Lower leg skin (tissue), 3 donors: ENCODE measurements around the gene CD8B.

ENCODE experiments used
- CTCF ChIP-seq, 3 donors: fragments of 450-650 bp; IDR thresholded peaks; one replicate each; pipeline ENCODE4 v1.5.1; 2016; ENCODE audit warnings: antibody characterized with exemption in 3 of 3, mild to moderate bottlenecking in 3 of 3, moderate library complexity in 2 of 3
- POLR2A ChIP-seq, 2 donors: fragments of 450-650 bp; IDR thresholded peaks; one replicate each; pipeline ENCODE4 v1.6.1; 2016 to 2017; ENCODE audit warnings: antibody characterized with exemption in 2 of 2, mild to moderate bottlenecking in 1 of 2, moderate library complexity in 1 of 2

GRCh38 chr2:86790676-86791572, 70.8 kb downstream of the CD8B start, which contains the start of gene CD8A:
- TF ChIP-seq CTCF (IDR thresholded peaks at IDR 0.05) (no peak), POLR2A (IDR thresholded peaks at IDR 0.05) (no peak)
